ENCODE data around the gene BICDL2. TPM values are rescaled to one million over a fixed set of nuclear protein-coding genes. Genes with fewer than 3 reads are reported as not detected.

Gene BICDL2
- total RNA-seq, 1 donor from 2014 or later, result 24.5 TPM

DNA sequence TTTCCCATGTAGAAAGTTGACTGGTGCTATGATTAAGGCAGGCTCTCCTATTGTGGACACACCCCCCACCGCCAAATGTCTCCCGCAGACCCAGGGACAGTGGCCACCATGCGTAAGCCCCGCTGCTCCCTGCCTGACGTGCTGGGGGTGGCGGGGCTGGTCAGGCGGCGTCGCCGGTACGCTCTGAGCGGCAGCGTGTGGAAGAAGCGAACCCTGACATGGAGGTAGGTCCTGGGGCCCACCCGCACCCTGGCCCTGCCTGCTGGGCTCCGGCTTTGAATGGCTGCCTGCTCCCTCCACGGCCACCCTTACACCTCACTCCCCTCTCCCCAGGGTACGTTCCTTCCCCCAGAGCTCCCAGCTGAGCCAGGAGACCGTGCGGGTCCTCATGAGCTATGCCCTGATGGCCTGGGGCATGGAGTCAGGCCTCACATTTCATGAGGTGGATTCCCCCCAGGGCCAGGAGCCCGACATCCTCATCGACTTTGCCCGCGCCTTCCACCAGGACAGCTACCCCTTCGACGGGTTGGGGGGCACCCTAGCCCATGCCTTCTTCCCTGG, 13.3 kb upstream of the BICDL2 start:
- FAIRE-seq (no peak), DNase-seq (ENCODE audit: low read depth) (no peak)
- peaks cover 10% of the 10 kb centered on the region for H3K27me3 ChIP-seq (ENCODE audit: control insufficient read depth, insufficient read depth, low read length)
- H3K4me3 ChIP-seq (ENCODE audit: low read depth, low read length), result no peak overlapping the region
- TF ChIP-seq, protein P1, sequence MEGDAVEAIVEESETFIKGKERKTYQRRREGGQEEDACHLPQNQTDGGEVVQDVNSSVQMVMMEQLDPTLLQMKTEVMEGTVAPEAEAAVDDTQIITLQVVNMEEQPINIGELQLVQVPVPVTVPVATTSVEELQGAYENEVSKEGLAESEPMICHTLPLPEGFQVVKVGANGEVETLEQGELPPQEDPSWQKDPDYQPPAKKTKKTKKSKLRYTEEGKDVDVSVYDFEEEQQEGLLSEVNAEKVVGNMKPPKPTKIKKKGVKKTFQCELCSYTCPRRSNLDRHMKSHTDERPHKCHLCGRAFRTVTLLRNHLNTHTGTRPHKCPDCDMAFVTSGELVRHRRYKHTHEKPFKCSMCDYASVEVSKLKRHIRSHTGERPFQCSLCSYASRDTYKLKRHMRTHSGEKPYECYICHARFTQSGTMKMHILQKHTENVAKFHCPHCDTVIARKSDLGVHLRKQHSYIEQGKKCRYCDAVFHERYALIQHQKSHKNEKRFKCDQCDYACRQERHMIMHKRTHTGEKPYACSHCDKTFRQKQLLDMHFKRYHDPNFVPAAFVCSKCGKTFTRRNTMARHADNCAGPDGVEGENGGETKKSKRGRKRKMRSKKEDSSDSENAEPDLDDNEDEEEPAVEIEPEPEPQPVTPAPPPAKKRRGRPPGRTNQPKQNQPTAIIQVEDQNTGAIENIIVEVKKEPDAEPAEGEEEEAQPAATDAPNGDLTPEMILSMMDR (IDR thresholded peaks at IDR 0.05; ENCODE audit: insufficient read depth, low read length, severe bottlenecking), result no peak
- no peaks in the 10 kb centered on the region for H3K36me3 ChIP-seq (ENCODE audit: control insufficient read depth, insufficient read depth, low read length)

DNA sequence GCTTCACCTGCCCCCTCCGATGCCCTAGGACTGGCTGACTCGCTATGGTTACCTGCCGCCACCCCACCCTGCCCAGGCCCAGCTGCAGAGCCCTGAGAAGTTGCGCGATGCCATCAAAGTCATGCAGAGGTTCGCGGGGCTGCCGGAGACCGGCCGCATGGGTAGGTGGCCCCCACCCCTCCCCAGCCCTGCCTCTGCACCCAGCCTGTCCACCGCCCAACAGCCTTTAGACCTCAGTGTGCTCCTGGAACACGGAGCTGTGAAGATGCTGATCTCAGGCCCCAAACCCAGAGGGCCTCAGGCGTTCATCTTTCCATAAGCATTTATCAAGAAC, 10.6 kb upstream of the BICDL2 start:
- TF ChIP-seq, protein P1 (IDR thresholded peaks at IDR 0.05; ENCODE audit: insufficient read depth, low read length, severe bottlenecking), result no peak
- DNase-seq (ENCODE audit: low read depth) (no peak), FAIRE-seq (no peak)
- Histone ChIP-seq H3K27me3 (ENCODE audit: control insufficient read depth, insufficient read depth, low read length) (peaks cover 10% of the 10 kb centered on the region), H3K4me3 (ENCODE audit: low read depth, low read length) (no peak overlapping the region), H3K36me3 (ENCODE audit: control insufficient read depth, insufficient read depth, low read length) (no peaks in the 10 kb centered on the region)

DNA sequence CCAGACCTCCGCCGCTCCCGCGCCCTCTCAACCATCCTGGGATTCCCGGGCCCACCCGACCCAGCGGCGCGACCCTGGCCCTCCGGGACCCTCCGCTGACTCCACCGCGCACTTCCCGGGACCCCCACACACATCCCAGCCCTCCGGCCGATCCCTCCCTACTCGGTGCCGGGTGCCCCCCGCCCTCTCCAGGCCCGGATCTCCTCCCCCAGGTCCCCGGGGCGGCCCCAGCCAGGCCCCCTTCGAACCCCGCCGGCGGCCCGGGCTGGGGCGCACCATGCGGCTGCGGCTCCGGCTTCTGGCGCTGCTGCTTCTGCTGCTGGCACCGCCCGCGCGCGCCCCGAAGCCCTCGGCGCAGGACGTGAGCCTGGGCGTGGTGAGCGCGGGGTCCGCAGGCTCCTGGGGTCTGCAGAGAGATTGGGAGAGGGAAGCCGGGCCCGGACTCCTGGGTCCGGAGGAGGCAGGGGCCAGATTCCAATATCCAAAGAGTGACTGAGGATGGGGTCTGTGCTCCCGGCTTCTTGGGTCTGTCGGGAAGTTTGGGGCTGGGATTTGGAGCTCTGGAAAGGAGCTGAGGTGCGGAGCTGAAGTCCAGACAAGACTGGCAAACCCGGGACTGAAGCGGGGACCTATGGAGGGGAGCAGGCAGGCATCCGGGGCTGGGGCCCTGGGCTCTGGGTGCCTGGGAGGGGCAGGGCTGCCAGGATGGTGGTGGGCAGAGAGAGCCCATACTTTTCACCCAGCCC, 10.1 kb upstream of the BICDL2 start:
- FAIRE-seq, result no peak
- TF ChIP-seq, protein P1 (IDR thresholded peaks at IDR 0.05; ENCODE audit: insufficient read depth, low read length, severe bottlenecking), result no peak
- Histone ChIP-seq H3K27me3 (ENCODE audit: control insufficient read depth, insufficient read depth, low read length) (peaks cover 10% of the 10 kb centered on the region), H3K36me3 (ENCODE audit: control insufficient read depth, insufficient read depth, low read length) (no peaks in the 10 kb centered on the region), H3K4me3 (ENCODE audit: low read depth, low read length) (peak overlapping the region; percentile 39)
- DNase-seq (ENCODE audit: low read depth), result no peak

DNA sequence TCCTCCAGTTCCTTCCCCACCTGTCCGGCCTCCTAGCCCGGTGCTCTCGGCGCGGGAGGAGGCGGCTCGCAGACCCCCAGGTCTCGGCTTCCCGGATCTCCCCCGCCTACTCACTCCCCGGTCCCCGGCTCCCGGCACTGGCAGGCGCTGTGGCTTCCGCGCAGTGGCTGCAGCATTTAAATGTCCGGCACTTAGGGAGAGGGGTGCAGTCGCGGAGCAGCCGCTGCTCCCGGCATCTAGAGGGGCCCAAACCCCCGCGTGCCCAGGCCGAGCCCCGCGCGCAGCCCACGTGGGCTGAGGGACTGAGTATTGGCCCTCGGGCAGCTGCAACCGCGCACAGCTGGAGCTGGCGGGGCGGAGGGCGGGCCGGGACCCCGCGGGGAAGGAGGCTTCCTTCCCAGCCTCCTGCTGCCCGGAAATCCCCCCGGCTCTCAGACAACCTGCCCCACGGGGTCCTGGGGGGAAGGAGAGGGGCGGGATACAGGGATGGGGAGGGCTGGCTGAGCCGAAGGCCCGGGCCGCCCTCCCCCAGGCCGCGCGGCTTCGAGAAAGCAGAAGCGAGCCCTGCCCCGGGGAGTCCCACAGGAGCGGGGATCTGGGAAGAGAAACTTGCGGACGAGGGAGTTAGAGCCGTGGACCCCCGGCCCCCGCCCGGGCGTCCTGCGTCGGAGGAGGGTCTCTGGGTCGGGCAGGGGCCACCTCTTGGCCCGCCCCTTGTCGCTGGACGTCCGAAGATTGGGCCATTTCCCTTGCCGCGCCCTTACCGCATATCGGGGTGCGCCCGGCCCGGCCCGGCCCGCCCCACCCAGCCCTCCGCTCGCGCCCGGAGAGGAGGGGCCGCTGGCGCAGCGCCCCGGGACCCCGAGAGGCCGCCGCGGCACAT, 9.3 kb upstream of the BICDL2 start, which contains the start of gene MMP25:
MMP25 (plus strand) TSS at position 804 of the 883 bp plus-strand sequence. CDS start 357 bp downstream, outside the sequence.
- H3K4me3 ChIP-seq (ENCODE audit: low read depth, low read length), result peak within 1 kb of the TSS; percentile 39
- FAIRE-seq (no peak), DNase-seq (ENCODE audit: low read depth) (no peak)

DNA sequence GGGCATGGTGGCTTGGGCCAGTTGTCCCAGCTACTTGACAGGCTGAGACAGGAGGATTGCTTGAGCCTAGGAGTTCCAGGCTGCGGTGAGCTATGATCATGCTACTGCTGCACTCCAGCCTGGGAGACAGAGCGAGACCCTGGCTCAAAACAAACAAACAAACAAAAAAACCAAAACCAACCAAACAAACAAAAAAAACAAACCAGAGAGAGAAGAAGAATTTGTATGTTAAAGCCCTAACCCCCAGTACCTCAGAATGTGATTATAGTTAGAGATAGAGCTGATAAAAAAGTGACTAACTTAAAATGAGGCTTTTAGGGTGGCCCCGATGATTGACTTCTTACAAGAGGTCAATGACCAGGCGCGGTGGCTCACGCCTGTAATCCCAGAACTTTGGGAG, 8.0 kb upstream of the BICDL2 start:
- Histone ChIP-seq H3K27me3 (ENCODE audit: control insufficient read depth, insufficient read depth, low read length) (peaks cover 10% of the 10 kb centered on the region), H3K36me3 (ENCODE audit: control insufficient read depth, insufficient read depth, low read length) (no peaks in the 10 kb centered on the region), H3K4me3 (ENCODE audit: low read depth, low read length) (no peak overlapping the region)
- TF ChIP-seq, protein P1 (IDR thresholded peaks at IDR 0.05; ENCODE audit: insufficient read depth, low read length, severe bottlenecking), result no peak
- FAIRE-seq, result no peak
- no peak for DNase-seq (ENCODE audit: low read depth)

More for the DNA sequence above, 9.3 kb upstream of the BICDL2 start, which contains the start of gene MMP25:
- peaks cover 10% of the 10 kb centered on the region for H3K27me3 ChIP-seq (ENCODE audit: control insufficient read depth, insufficient read depth, low read length)
- H3K36me3 ChIP-seq (ENCODE audit: control insufficient read depth, insufficient read depth, low read length), result no peaks in the 10 kb centered on the region
- TF ChIP-seq, protein P1 (IDR thresholded peaks at IDR 0.05; ENCODE audit: insufficient read depth, low read length, severe bottlenecking), result no peak

Data from bronchial epithelial cell (primary cell).